Measurements from ENCODE around the gene PDX1.

The PDX1 gene

DNA sequence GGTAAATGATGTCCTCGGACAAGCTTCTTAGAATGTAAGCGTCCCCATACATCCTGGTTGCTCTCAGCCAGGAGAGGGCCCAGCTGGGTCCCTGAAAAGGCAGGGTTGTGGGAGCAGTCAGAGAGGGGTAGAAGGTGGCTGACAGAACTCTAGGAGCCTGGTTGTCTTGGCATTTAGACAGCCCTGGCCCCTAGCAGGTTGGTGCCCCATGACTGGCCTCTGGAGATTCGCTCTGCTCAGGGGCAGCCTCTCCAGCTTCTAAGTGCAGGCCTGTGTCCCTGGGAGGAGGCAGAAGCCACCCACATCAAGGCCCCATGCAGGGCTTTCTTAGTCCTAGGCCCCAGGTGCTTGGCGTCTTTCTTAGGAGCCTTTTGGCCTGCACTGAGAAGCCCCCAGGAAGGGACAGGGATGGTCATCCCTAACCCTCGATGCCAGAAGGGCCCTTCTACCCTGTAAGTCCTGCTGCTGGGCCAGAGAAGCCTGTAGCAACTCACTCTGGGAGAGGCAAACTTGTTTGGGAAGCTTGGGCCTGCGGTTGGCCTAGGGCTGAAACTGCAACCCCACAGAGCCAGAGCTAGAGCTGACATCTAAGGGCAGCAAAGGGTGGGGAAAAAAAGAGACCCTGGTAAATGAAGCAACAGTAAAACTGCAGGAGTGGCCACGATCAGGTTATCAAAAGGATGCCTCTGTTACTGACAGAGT is 52.1 kb downstream of the PDX1 start:
- DNase-seq, result no peak

DNA sequence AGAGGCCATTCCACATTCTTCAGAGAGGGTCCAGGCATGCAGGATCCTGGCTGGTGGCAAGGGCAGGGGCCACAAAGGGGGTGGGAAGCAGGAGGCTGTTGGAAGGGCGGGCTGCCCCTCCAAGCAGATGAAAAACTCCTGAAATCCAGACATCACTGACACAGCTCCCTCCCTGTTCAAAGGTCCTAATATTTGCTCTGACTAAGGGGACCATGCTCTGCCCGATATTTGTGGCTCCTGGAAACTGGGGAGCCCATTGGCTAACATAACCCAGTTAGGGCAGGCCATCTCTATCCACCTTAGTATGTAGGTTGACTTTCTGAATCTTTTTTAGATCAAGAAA is 52.6 kb downstream of the PDX1 start:
- no peak for DNase-seq

DNA sequence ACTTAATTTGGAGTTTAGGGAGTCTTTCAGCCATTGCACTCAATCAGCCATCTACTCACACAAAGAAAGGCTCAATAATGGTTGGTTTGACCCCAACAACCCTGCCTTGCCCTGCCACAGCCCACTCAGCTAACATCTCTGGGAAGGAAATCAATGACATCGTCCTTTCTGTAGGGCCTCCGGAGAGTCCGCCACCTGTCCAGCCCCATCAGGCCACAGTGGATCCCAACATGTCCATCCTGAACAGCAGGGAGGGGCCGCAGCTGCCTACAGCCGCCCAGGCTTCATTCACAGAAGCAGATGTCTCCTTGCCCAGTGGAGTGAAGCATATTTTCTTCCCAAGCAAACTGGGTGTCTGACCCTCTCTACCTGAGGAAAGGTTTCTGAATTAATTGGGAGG is 53.5 kb downstream of the PDX1 start:
- DNase-seq, result no peak

DNA sequence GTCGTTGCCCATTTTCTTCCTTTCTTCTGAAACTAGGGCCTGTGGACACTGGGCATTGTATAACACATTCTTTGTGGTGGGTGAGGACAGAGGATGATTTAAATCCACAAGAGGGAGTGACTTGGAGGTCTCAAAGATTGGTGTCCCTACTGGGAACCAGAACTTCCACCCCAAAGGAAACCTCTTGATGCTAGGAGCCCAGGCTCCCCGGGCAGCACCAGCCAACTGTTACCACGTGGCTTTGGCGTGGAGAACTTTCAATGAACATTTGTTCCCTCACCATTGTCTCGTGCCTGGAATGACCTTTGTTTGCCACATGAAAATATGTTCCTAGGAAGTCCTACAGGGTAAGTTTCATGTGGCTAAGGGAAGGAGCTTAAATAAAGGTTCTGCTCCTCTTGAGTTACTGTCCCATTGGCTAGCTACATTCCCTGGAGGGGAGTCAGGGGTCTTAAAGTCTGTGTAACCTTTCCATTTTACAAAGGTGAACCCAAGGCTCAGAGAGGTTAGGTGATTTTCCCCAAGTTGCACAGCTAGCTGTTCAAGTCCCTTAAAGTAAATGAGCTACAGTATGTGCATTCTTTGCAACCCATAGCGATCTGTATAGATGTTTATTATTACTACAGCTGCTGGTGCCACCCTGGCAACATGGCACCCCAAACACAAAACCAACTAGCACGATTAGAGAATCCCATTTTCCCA is 54.3 kb downstream of the PDX1 start:
- DNase-seq, result no peak

Measured in cerebellar nuclear complex (tissue), 1 donor.